Stimulated activated CD4-positive, alpha-beta T cell treated with anti-CD3 and anti-CD28 coated beads, Interleukin-12 subunit alpha, Interleukin-12 subunit beta, amount 100 ng/mL, for 4 hours (primary cell): ENCODE results near the gene WWTR1.

ENCODE experiments used
- DNase-seq: peaks from one replicate; pipeline ENCODE4 v3.0.0-alpha.2; 2020

Gene WWTR1

DNA sequence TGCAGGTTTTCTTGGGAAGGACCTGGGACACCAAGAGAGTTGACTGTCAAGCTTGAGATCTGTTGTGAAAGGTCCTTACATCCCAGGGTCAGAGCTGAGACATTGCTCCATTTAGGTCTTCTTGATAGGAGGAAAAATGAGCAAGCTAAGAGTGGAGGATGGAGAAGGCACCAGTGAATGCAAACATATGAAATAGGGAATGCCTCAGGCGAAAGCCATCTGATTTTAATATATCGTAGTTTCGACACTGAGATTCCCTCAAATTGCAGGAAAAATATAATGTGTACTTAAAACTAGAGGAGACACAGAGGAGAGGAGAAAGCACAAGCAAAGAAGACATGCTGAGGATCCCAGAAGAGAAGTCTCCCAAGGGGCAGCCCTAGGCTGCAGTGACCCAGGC is 97.8 kb downstream of the WWTR1 start:
- DNase-seq: no peak

DNA sequence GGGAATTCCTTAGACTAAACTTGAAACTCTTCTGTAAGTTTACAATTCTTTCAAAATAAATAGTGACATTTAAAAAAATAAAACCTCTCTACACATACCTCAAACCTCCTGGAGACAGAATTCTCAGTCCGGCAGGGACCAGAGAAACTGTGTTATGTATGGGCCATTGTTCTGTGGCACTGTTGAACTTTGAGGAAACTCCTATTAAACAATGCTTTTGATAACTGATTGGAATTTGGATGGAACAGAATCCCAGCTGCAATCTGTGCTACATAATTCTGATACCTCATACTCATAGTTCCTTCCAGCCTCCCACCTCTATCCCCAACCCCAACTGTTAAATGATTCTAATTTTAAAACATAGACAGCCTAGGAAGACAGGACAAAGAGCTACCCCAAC is 98.3 kb downstream of the WWTR1 start:
- DNase-seq: no peak

DNA sequence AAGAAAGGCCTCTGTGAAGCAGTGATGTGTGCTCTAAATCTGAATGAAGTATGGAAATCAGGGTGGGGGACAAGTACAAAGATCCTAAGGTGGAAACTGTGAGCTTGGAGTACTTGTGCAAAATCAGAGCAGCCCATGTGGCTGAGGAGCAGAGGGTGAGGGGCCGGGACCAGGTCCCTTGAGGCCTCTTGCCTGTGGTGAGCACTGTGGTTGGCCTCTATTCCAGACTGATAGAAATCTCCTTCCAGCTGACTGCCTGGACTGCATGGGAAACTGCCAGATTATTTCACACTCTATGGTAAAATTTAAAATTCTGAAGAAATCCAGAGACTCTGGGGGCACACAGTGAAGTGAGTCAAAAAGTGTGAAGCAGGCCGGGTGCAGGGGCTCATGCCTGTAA is 101.9 kb downstream of the WWTR1 start:
- DNase-seq: no peak

DNA sequence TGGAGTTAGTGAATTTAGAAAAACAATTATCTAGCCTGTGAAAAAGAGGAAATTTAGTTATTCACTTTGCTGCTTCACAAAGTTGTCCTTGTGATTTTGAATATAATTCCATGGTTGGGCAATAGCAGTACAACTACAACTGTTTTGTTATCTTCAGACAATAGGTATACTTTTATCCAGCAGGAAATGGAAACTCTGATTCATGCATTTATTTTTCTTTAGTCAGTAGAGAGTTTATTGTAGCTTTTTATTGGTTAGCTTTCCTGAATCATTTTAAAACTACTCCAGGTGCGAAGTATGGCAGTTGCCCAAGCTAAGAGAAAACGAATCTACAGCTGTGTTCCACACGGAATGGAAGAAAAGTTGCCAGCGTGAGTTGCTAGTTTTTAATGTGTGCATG is 103.0 kb downstream of the WWTR1 start:
- no peak for DNase-seq

DNA sequence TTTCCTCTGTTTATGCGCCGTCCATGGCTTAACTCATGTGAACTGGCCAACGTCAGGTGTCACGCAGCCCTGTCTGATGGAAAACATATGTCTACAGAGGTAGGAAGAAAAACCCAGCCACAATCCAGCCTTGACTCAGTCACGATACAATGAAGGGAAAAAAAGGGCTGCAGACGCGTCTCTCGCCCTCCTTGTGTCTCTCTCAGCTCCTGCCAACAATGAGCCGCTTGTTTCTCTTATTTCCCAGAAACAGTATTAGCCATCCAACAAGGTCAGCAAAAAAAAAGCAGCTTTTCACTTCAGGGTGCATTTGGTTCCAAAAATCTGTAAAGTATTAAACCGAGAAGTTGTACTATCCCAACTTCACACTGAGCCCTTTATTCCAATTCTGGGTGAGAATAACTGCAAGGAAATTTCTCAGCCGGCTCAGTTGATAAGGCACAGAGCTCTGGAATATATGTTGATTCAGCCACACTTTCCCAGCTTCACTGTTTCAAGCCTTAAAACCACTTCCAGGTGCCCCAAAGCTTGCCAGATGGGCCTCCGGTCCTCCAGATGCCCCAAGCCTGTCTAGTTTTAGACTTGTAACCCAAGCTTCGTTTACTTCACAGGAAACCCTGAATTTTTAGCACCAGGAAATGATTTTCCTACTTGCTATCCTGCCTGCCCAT is 103.9 kb downstream of the WWTR1 start:
- no peak for DNase-seq

DNA sequence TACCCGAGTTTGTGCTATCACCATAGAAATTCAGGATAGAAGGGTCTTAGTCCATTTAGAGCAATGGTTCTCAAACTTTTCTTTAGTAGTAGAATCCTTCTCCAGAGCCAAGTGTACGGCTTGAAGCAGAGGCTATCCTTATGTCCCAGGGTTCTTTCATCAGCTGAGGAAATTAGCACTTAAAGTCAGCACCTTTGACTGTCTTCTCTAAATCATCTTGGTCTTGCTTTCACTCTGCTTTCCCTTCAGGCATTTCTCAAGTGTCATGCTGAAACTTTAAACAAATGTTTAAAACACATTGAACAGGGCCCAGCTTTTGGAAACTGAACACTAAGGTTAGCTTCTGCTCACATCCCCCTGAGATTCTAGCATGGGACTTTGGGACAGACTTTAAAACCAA is 105.1 kb downstream of the WWTR1 start:
- DNase-seq: no peak

DNA sequence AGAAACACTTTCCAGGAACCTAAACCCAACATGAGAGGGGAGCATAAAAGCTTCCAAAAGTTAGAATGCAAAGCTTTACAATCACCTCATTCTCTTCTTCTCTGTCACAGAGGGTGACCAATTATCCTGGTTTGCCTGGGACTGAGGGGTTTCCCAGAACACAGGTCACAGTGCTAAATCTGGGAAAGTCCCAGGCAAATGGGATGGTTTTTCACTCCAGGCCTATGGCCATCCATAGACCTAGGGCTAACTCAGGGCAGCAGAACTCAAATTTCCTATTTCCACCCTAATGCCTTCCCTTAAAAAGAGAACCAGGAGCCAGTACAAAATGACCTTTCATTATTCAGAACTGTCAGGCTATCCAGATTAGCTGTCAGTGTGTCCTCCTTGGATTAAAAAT is 106.3 kb downstream of the WWTR1 start:
- no peak for DNase-seq

DNA sequence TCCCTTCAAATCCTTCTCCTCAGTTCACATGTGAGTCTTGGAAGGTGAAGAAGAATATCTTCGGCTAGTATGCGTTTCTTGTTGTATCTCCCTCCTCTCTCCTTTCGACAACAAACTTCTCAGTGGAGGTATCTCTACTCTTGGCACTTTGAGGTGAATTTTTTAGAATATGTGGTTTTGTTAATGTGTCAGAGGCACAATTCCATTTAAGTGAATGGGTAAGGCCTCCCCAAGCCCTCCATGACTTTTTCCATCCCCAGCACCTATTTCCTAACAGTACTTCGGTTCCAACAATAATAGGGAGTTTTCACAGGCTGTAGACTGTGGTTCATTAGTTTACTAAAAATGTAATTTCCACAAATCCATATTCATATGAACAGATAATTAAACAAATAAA is 109.2 kb downstream of the WWTR1 start:
- no peak for DNase-seq

DNA sequence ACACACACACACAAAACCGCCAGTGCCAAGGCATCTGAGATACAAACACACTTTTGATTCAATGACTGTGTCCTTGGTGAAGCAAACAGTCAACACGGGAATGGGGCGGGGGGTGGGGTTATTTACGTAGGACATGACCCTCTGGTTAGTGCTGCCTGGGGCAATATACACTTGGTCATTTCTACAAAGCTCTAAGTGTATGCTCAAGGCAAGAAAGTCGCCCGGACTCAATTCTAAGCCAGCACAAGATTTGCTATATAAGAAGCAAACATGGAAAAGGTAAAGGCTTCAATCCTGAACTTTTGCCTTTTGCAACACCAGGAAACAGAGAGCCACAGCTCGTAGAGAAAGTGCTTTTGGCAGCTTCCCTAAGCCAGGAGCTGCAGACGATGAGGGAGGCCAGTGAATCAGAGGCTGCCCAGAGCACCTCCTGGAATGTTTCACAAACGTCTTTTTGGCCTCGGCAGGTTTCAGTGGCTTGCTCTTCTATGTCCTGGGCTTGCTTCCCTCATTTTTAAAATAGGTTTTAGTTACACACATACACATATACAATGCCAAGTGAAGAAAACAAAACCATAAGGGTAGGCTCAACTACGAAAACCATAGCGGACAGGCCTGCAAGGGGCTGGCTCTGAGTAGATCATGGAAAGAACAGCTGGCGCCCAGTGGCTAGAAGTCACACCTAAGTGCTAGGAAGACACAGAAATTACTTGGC is 109.7 kb downstream of the WWTR1 start:
- DNase-seq: no peak

DNA sequence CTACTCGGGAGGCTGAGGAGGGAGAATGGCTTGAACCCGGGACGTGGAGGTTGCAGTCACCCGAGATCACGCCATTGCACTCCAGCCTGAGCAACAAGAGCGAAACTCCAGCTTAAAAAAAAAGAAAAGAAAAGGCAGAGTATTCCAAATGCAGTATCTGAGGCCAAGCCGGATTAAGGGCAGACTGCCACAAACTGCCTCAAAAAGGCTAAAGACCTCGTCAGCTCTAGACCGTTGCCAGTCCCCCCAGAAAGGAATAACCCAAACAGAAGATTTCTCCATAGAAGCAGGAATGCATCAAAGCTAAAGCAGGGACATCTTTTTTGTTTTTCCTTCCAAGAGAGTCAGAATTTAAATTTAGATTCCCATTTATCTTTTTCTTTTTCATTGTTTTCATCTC is 110.4 kb downstream of the WWTR1 start:
- no peak for DNase-seq

DNA sequence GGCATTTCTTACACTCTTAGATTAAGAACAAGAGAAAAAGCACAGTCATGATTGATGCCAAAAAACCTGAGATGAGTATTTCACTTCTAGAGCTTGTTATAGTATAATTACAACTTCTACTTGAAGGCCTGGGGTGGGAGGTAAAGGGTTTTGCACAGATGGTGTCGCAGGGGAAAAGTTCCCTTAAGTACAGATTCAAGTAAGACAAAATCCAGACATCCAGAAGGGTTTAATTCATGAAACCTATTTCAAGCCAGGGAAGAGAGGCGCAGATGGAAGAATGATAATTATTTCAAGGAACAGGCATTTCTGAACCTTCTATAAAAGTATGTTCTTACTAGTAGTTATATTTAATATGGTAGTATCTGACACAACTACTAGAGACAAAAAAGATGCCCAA is 112.8 kb downstream of the WWTR1 start:
- no peak for DNase-seq

DNA sequence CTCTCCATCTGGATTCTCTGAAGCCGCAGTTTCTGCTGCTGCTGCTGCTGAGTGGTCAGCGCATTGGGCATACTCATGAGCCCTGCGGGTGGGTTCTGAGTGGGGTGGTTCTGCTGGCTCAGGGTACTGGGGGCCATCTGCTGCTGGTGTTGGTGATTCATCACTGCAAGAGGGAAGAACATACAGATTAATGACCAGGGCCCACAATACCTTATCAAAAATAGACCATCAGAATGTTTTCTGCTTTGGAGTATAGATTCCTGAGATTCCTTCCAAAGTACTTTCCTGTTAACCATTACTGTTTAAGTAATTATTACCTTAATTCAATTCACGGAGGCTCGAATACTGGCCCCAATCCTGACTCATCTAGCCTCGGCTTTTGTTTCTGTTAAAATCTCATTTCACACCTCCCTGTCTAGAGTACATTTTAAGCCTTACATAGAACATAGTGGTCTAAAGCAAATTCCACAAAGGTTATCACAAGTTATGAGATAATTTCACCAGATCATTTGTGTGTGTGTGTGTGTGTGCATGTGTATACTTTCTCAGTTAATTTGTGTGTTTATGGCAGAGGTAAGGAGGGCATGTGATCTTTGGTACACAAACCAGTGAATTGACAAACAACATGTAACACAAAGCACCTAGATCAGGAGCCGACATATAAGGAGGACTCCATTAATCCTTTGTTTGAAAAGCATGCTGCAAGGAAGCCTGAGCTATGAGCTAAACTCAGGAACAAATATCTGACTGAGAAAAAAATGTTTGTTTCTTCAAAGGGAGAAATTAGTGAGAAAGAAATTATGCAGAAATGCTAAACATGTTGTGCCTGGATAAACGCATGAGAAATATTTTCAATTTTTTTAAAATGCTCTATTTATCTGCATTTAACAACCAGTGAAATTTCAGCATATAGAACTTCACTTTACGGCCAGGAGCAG is 115.2 kb downstream of the WWTR1 start:
- no peak for DNase-seq

DNA sequence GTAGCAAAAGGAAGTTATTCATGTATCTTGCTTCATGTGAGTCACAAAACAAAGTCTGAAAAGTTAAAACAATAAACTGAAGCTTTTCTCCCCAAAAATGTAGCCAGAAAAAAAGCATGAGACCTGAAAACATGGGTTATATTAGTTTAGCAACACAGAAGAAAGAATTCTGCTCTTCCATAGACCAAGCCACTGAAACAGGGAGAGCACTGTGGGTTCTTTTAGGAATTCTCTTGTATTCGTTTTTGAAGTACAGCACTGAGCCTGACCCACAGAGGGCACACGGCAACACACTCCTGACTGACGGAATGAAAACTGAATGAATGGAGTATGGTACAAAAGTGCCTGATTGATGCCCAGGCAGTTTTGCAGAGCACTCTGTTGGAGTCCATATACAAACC is 116.7 kb downstream of the WWTR1 start:
- no peak for DNase-seq

DNA sequence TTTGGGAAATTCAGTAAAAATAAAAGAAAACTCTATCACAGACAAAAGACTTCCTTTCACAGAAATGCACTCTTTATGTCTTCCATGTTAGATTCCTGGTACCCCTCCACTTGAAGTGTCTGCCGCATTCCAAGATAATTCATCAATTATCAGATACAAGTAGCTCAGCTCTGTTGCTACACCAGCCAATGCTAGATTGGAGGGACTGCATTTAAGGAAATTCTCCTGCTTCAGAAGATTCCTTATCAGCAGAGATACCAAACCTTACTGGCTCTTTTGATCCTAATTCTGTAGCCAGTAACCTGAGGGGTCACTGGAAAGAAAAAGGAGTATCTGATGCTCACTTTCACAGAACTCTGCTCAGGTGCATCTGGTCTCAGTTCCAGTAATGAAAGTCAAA is 119.5 kb downstream of the WWTR1 start:
- no peak for DNase-seq

DNA sequence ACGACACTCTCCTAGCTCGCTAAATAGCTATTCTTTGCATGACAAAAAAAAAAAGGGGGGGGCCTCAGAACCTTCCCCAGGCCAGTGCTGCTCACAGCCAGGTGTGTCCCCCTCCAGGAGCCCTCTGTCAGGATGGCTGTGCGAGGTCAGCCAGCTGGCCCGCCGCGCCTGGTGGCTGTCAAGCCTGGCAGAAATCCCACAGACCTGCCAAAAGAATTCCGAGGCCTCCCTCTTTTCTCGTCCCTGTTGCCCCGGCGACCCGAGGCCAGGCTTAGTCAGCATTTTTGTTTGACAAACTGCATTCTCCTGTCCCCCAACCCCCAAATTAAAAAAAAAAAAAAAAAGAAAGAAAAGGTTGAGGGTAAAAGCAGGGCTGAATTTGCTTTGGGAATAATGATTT is 121.4 kb downstream of the WWTR1 start:
- no peak for DNase-seq

DNA sequence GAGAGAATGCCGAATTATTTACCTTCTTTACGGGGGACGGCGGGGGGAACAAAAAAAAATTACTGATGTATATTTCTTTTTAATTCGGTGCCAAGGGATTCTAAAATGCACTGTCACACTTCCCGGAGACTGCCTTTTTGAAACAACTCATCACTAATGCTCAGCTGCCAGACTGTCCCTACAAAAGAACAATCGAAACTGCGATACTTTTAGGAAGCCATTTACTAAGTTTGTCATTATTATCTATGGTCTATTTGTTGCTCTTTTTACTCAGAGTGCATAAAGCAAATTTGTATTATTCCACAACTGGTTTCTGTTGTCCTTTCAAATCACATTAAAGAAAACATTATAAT is 122.5 kb downstream of the WWTR1 start:
- DNase-seq: no peak

DNA sequence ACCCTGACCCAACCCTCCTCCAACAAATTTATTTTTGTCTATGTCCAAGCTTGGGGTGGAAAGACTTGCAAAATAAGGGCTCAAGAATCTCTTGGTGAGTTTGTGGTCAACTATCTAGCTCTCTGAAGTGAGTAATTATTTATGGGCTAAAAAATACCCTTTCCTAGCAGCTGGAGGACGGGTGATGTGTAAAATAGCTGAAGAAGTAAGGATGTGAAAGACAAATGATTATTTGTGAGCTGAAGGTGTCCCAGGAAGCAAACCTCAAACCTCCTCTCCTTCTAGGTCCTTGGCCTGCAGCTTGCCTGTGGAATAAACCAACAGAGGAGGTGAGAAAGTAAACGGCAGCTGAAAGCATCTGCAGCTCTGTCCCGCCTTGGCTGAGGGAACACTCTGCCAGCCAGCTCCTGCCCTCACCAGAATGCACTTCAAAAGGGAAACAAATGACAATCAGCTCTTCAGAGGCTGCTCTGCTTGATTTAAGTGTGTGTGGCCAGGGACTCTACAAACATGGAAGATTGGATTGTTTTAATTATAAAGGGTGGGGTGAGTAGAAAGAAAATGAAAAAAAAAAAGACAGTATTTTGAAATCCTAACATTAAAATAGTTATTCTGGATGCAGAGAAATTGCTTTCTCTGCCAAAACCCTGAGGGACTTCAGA is 123.0 kb downstream of the WWTR1 start:
- DNase-seq: no peak

DNA sequence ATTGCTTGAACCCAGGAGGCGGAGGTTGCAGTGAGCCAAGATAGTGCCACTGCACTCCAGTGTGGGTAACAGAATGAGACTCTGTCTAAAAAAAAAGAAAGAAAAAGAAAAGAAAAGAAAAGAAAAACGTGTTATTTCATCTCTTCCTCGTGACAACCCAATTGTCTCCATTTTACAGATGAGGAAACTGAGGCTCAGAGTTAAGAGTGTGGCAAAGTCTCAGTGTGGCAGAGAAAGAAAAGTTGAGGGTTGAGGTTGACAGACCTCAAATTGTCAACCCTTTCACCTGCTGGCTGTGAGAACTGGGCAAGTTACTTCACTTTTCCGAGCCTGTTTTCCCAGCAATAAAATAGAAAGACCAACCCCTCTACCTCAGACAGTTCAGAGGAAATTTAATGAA is 123.7 kb downstream of the WWTR1 start:
- DNase-seq: no peak

DNA sequence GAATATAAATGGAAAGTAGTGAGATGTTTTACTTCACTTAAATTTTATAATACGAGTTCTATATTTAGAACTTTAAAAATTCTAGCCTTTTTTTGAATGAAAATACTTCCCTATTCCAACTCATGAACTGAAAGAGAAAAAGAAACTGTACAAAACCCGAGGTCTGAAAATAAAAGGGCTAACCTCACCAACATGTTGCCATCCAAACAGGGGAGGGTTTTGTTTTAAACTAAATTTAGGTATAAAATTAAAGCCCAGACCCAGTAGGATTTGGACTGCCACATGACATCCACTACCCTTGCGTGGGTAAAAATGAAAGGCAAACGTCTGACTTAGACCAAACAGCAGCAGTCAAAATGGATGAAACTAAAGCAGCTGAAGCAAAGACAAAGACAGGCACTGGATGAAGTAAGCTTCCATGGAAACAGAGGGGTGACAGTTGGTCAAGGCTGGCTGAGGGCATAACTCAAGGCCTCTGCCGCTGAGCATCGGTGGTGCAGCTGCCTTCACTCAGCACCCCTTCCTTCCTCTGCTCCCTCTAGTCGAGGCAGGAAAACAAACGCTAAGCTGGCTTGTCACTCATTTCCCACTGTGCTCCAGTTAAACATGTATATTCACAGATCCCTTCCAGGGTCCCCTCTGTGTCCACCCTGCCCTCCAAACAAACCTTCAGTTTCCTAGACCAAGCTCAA is 125.2 kb downstream of the WWTR1 start:
- DNase-seq: no peak

DNA sequence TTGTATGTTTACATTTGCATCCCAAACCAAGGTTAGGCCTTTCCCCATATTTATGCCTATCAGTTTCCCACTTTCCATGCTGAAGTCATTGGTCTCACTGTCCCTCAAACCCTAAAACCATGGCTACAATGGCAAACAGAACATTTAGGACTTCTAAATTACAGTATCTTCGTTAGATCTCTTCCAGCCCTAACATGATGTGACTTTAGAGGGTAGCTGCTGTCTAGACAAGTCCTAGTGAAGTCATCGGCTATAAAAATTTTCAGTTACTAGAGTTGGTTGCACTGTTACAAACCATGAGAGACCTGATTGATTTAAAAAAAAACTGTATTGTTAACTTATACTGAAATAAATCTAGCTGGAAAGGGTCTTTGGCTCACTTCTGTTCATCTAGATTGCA is 128.7 kb downstream of the WWTR1 start:
- DNase-seq: no peak

DNA sequence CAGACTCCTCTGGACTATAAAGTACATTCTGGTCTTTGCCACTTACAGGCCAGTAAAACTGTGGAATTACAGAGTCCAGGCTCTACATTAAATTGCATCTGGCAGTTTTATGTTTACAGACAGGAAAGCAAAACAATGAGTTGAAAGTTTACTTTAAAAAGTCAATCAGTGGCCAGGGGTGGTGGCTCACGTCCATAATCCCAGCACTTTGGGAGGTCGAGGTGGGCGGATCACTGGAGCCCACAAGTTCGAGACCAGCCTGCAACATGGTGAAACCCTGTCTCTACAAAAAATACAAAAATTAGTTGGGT is 129.5 kb downstream of the WWTR1 start:
- DNase-seq: no peak

DNA sequence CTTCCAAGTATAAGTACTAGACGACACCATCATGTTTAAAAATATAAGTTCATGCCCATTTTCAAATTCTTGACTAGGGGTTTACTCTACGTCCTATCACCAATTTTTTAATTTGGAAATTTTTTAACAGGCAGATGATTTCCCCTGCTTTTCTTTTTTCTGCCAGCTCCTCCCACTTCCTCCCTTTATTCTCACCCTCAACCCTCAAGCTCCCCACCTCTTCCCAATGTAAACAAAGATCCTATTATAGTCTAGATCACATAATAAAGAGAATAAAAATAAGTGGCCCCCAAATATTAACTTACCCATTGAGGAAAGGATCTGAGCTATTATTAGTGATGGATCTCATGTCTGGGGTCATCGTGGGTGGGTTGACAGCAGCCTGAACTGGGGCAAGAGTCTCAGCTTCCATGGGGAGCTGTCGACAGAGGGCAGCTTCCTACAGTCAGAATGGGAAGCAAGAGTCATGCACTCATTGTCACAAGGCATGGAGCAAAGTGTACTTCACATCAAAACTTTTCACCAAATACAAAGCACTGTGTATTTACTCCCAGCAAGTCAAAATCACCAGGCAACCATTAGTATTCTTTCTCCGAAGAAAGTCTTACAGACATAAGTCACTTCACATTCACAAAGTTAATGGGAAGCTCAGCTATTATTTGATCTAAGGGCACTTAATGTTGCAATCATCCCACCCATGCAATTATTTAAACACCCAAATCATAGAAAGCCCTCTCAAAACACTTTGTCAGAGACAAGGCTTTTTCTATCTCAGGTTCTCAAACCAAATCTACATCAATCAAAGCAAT is 130.1 kb downstream of the WWTR1 start:
- DNase-seq: no peak
